HEK293 (cell line): ENCODE results near the gene PCDHB9.
"Not testable (repeated sequence)": the region's sequence is repeated elsewhere in the genome, so short reads cannot be mapped to it uniquely, and the experiment has no call there.

ENCODE experiments used
- CTCF ChIP-seq: fragments of 450-650 bp; formaldehyde crosslinking; IDR thresholded peaks from 2 replicates; pipeline ENCODE4 v1.5.1; 2016; ENCODE audit warnings: missing biosample characterization, missing genetic modification characterization
- SP2 ChIP-seq: fragments of 450-650 bp; formaldehyde crosslinking; IDR thresholded peaks from 2 replicates; pipeline ENCODE4 v1.5.1; 2016; ENCODE audit warnings: missing biosample characterization, missing genetic modification characterization
- TCF7L2 ChIP-seq: IDR thresholded peaks from 2 replicates; pipeline ENCODE4 v1.6.1; 2011; ENCODE audit warnings: low read depth, mild to moderate bottlenecking, inconsistent platforms, low read length, moderate library complexity, borderline replicate concordance
- ZBTB20 ChIP-seq: fragments of 450-650 bp; formaldehyde crosslinking; IDR thresholded peaks from 2 replicates; pipeline ENCODE4 v1.5.1; 2016; ENCODE audit warnings: missing biosample characterization, missing genetic modification characterization
- ZBTB26 ChIP-seq: fragments of 450-650 bp; formaldehyde crosslinking; optimal IDR thresholded peaks from 2 replicates; pipeline ENCODE3; 2016; ENCODE audit warnings: missing biosample characterization, mild to moderate bottlenecking, missing genetic modification characterization
- ZBTB8A ChIP-seq: fragments of 450-650 bp; formaldehyde crosslinking; IDR thresholded peaks from 2 replicates; pipeline ENCODE4 v1.5.1; 2016; ENCODE audit warnings: missing biosample characterization, missing genetic modification characterization
- ZNF138 ChIP-seq: fragments of 450-650 bp; formaldehyde crosslinking; IDR thresholded peaks from 2 replicates; pipeline ENCODE4 v1.5.1; 2016; ENCODE audit warnings: missing biosample characterization, missing genetic modification characterization, borderline replicate concordance
- ZNF292 ChIP-seq: fragments of 450-650 bp; formaldehyde crosslinking; IDR thresholded peaks from 2 replicates; pipeline ENCODE4 v1.5.1; 2016; ENCODE audit warnings: low read depth, missing biosample characterization, missing genetic modification characterization, borderline replicate concordance
- ZNF48 ChIP-seq: fragments of 450-650 bp; formaldehyde crosslinking; IDR thresholded peaks from 2 replicates; pipeline ENCODE4 v1.5.1; 2016; ENCODE audit warnings: missing biosample characterization, missing genetic modification characterization
- ZNF548 ChIP-seq: fragments of 450-650 bp; formaldehyde crosslinking; IDR thresholded peaks from 2 replicates; pipeline ENCODE4 v1.5.1; 2016; ENCODE audit warnings: missing biosample characterization, missing genetic modification characterization
- ZNF560 ChIP-seq: fragments of 450-650 bp; formaldehyde crosslinking; IDR thresholded peaks from 2 replicates; pipeline ENCODE4 v1.5.1; 2017; ENCODE audit warnings: missing biosample characterization, missing genetic modification characterization, borderline replicate concordance
- ZNF585B ChIP-seq: fragments of 450-650 bp; formaldehyde crosslinking; IDR thresholded peaks from 2 replicates; pipeline ENCODE4 v1.5.1; 2016; ENCODE audit warnings: missing biosample characterization, missing genetic modification characterization
- ZNF623 ChIP-seq: fragments of 450-650 bp; formaldehyde crosslinking; IDR thresholded peaks from 2 replicates; pipeline ENCODE4 v1.5.1; 2016; ENCODE audit warnings: missing biosample characterization, missing genetic modification characterization
- ZNF660 ChIP-seq: fragments of 450-650 bp; IDR thresholded peaks from 2 replicates; pipeline ENCODE4 v1.5.1; 2018; ENCODE audit warnings: missing biosample characterization, mild to moderate bottlenecking, missing genetic modification characterization

- TF ChIP-seq ZNF48 (tag by site-specific recombination); CTCF; SP2 (tag by site-specific recombination); ZNF585B; ZNF560; ZNF623 (tag by site-specific recombination); ZNF548 (tag by site-specific recombination); ZNF292 (tag by site-specific recombination); ZNF660 (tag by site-specific recombination); ZNF138 (tag by site-specific recombination); TCF7L2; ZBTB20 (tag by site-specific recombination); ZBTB26 (tag by site-specific recombination); ZBTB8A (tag by site-specific recombination): not testable (repeated sequence)
Measured at GRCh38 chr5:141157901-141158300, 29.1 kb upstream of the PCDHB9 start.
